ENCODE measurements around the gene CFAP20DC. TPM values are rescaled to one million over a fixed set of nuclear protein-coding genes. Genes with fewer than 3 reads are reported as not detected.

Gene CFAP20DC
- total and polyA plus RNA-seq, 4 experiments from 2014 or later: 0.07 to 0.50 (median 0.26) TPM

DNA sequence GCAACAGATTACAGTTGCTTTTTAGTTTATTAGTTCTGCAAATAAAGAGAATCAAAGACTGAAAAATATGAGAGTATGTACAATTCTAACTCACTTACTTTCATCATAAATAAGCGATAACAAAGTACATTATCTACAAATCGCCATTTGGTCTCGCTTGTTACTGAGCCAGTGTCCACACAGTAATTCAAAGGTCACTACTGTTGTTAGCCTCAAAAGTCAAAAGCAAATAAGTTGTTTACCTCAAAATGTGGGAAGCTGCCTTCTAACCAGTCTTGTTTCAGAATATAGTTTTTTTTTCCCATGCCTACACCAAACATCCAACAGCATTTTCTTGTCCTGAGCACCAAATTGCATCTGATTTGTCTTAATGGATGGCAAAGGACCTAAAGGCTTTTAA, 255.9 kb downstream of the CFAP20DC start:
- Histone ChIP-seq H3K27me3 (ENCODE audit: insufficient read depth, low read length) (no peaks in the 10 kb centered on the region), H3K4me1 (ENCODE audit: insufficient read depth, low read length) (no peaks in the 10 kb centered on the region), H3K4me3 (ENCODE audit: low read length in 2 of 2) (no peak overlapping the region), H3K36me3 (ENCODE audit: insufficient read depth, low read length) (no peaks in the 10 kb centered on the region), H3K9me3 (ENCODE audit: control insufficient read depth in 1 of 2, low read length in 2 of 2) (no peaks in the 10 kb centered on the region), H3K27ac (ENCODE audit: low read depth, low read length) (no peak overlapping the region)
- POLR2A ChIA-PET (ENCODE audit: partially characterized antibody): no interaction called here
- CTCF ChIA-PET (ENCODE audit: partially characterized antibody): no interaction called here
- Mint-ChIP-seq H3K27me3 (peaks cover 0 to 3% of the 10 kb centered on the region in 2 donors), H3K27ac (no peak overlapping the region), H3K4me3 (no peak overlapping the region), H3K9me3 (no peaks in the 10 kb centered on the region), H3K4me1 (no peaks in the 10 kb centered on the region), H3K36me3 (no peaks in the 10 kb centered on the region)
- intact Hi-C loops (cut with micrococcal nuclease): no loop called here
- no peak for DNase-seq

DNA sequence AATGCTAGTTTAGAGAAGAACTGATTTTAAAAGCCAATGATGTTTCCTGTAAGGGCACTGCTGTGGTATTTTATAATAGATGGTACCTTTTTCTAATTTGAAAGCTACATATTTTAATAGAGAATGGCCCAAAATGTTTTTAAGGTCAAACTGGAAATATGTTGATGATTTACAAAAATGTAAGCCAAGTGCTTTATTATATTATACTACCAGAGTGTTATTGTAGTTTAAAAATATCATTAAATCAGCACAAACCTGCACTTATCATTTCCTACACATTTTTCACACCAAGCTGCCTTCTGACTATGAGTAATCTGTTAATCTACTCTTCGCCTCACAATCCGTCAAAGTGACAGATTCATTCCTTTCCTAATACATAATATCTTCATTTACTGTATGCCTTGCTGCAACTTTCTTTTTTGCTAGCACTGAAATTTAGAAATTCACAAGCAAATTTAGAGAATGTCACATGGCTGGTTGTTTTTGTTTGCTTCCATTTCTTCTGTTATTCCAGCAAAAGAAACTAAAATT, 256.8 kb downstream of the CFAP20DC start:
- Histone ChIP-seq H3K36me3 (ENCODE audit: insufficient read depth, low read length) (no peaks in the 10 kb centered on the region), H3K4me1 (ENCODE audit: insufficient read depth, low read length) (no peaks in the 10 kb centered on the region), H3K27me3 (ENCODE audit: insufficient read depth, low read length) (no peaks in the 10 kb centered on the region), H3K9me3 (ENCODE audit: control insufficient read depth in 1 of 2, low read length in 2 of 2) (no peaks in the 10 kb centered on the region), H3K27ac (ENCODE audit: low read depth, low read length) (no peak overlapping the region), H3K4me3 (ENCODE audit: low read length in 2 of 2) (no peak overlapping the region)
- CTCF ChIA-PET (ENCODE audit: partially characterized antibody): no interaction called here
- Mint-ChIP-seq H3K36me3 (no peaks in the 10 kb centered on the region), H3K9me3 (no peaks in the 10 kb centered on the region), H3K4me3 (no peak overlapping the region), H3K4me1 (no peaks in the 10 kb centered on the region), H3K27me3 (peaks cover 0 to 3% of the 10 kb centered on the region in 2 donors), H3K27ac (no peak overlapping the region)
- POLR2A ChIA-PET (ENCODE audit: partially characterized antibody): no interaction called here
- intact Hi-C loops (cut with micrococcal nuclease): no loop called here
- no peak for DNase-seq

DNA sequence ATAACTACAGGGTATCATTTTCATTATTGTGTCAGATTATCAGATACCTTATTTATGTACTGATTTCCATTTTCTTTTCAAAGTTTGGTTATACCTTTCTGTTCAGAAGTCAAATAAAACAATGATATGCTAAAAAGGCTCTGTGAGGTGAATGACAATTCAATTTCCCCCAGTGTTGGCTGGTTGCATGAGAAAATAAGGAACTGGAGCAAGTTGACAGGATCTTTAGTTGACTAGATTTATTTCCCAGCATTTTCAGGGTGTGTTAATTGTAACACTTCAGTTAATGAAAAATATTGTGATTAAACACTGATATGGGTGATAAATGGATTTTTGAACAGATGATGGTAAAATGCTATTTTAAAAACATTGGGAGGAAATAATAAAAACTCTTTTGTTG, 260.4 kb downstream of the CFAP20DC start:
- H3K36me3 ChIP-seq (ENCODE audit: insufficient read depth, low read length): no peaks in the 10 kb centered on the region
- ChIA-PET CTCF (ENCODE audit: partially characterized antibody) (no interaction called here), POLR2A (ENCODE audit: partially characterized antibody) (no interaction called here)
- no peaks in the 10 kb centered on the region for H3K4me1 ChIP-seq (ENCODE audit: insufficient read depth, low read length)
- Mint-ChIP-seq H3K27me3 (peaks cover 0 to 3% of the 10 kb centered on the region in 2 donors), H3K4me3 (no peak overlapping the region), H3K27ac (no peak overlapping the region), H3K36me3 (no peaks in the 10 kb centered on the region), H3K9me3 (peaks cover 0 to 6% (median 0%) of the 10 kb centered on the region in 8 donors), H3K4me1 (no peaks in the 10 kb centered on the region)
- no peak overlapping the region for H3K27ac ChIP-seq (ENCODE audit: low read depth, low read length)
- DNase-seq: no peak
- intact Hi-C loops (cut with micrococcal nuclease): no loop called here
- H3K9me3 ChIP-seq (ENCODE audit: control insufficient read depth in 1 of 2, low read length in 2 of 2): no peaks in the 10 kb centered on the region
- H3K4me3 ChIP-seq (ENCODE audit: low read length in 2 of 2): no peak overlapping the region
- no peaks in the 10 kb centered on the region for H3K27me3 ChIP-seq (ENCODE audit: insufficient read depth, low read length)

DNA sequence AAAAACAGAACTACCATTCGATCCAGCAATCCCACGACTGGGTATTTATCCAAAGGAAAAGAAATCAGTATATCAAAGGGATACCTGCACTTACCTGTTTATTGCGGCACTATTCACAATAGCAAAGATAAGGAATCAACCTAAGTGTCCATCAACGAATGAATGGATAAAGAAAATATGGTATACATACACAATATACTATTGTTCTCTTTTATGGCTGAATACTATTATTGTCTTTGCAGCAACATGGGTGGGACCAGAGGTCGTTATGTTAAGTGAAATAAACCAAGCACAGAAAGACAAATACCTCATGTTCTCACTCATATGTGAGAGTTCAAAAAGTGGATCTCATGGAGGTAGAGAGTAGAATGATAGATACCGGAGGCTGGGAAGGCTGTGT, 264.9 kb downstream of the CFAP20DC start:
- Histone ChIP-seq H3K27me3 (ENCODE audit: insufficient read depth, low read length) (no peaks in the 10 kb centered on the region), H3K4me3 (ENCODE audit: low read length in 2 of 2) (no peak overlapping the region), H3K36me3 (ENCODE audit: insufficient read depth, low read length) (no peaks in the 10 kb centered on the region), H3K9me3 (ENCODE audit: control insufficient read depth in 1 of 2, low read length in 2 of 2) (peaks cover 0 to 4% of the 10 kb centered on the region in 2 donors), H3K4me1 (ENCODE audit: insufficient read depth, low read length) (no peaks in the 10 kb centered on the region), H3K27ac (ENCODE audit: low read depth, low read length) (no peak overlapping the region)
- Mint-ChIP-seq H3K27ac (no peak overlapping the region), H3K4me3 (no peak overlapping the region), H3K36me3 (no peaks in the 10 kb centered on the region), H3K4me1 (no peaks in the 10 kb centered on the region), H3K9me3 (peaks cover 0 to 15% (median 8%) of the 10 kb centered on the region in 8 donors), H3K27me3 (peaks cover 0 to 1% of the 10 kb centered on the region in 2 donors)
- intact Hi-C loops (cut with micrococcal nuclease): no loop called here
- ChIA-PET CTCF (ENCODE audit: partially characterized antibody) (no interaction called here), POLR2A (ENCODE audit: partially characterized antibody) (no interaction called here)
- DNase-seq: no peak

DNA sequence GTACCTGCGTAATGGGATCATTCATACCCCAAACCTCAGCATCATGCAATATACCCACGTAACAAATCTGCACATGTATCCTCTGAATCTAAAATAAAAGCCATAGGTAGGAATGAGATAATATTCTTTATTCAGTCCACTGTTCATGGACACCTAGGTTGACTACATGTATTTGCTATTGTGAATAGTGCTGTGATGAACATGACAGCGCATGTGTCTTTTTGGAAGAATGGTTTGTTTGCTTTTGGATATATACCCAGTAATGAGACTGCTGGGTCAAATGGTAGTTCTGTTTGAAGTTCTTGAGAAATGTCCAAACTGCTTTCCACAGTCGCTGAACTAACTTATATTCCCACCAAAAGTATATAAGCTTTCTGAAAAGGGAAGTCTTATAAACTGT, 265.4 kb downstream of the CFAP20DC start:
- ChIA-PET CTCF (ENCODE audit: partially characterized antibody) (no interaction called here), POLR2A (ENCODE audit: partially characterized antibody) (no interaction called here)
- Mint-ChIP-seq H3K27ac (no peak overlapping the region), H3K36me3 (no peaks in the 10 kb centered on the region), H3K4me3 (no peak overlapping the region), H3K27me3 (peaks cover 0 to 1% of the 10 kb centered on the region in 2 donors), H3K9me3 (peaks cover 0 to 20% (median 13%) of the 10 kb centered on the region in 8 donors), H3K4me1 (no peaks in the 10 kb centered on the region)
- Histone ChIP-seq H3K9me3 (ENCODE audit: control insufficient read depth in 1 of 2, low read length in 2 of 2) (peaks cover 0 to 8% of the 10 kb centered on the region in 2 donors), H3K27me3 (ENCODE audit: insufficient read depth, low read length) (no peaks in the 10 kb centered on the region), H3K27ac (ENCODE audit: low read depth, low read length) (no peak overlapping the region), H3K4me3 (ENCODE audit: low read length in 2 of 2) (no peak overlapping the region), H3K4me1 (ENCODE audit: insufficient read depth, low read length) (no peaks in the 10 kb centered on the region), H3K36me3 (ENCODE audit: insufficient read depth, low read length) (no peaks in the 10 kb centered on the region)
- DNase-seq: no peak
- intact Hi-C loops (cut with micrococcal nuclease): no loop called here

DNA sequence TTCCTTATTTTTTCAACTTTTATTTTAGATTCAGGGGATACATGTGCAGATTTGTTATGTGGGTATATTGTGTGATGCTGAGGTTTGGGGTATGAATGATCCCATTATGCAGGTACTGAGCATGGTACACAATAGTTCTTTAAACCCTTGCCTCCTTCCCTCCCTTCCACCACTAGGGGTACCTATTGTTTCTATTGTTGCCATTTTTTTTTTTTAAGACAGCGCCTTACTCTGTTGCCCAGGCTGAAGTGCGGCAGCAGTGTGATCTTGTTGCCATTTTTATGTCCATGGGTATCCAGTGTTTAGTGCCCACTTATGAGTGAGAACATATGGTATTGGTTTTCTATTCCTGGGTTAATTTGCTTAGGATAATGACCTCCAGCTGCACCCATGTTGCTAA, 266.0 kb downstream of the CFAP20DC start:
- CTCF ChIA-PET (ENCODE audit: partially characterized antibody): no interaction called here
- H3K4me1 Mint-ChIP-seq: no peaks in the 10 kb centered on the region

DNA sequence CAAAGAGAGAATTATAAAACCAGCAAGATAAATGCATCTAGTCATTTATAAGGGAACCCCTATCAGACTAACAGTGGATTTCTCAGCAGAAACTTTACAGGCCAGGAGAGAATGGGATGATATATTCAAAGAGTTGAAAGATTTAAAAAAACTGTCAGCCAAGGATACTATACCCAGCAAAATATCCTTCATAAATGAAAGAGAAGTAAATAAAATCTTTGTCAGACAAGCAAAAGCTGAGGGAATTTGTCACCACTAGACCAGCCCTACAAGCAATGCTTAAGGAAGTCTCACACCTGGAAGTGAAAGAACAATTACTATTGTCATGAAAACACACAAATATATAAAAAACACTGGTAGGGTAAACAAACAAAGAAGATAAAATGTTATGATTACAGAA, 269.9 kb downstream of the CFAP20DC start:
- no peak overlapping the region for H3K4me3 Mint-ChIP-seq
- no peak overlapping the region for H3K4me3 ChIP-seq (ENCODE audit: low read length in 2 of 2)
- H3K36me3 Mint-ChIP-seq: no peaks in the 10 kb centered on the region
- H3K27ac Mint-ChIP-seq: no peak overlapping the region
- peaks cover 0 to 15% of the 10 kb centered on the region in 2 donors for H3K9me3 ChIP-seq (ENCODE audit: control insufficient read depth in 1 of 2, low read length in 2 of 2)
- intact Hi-C loops (cut with micrococcal nuclease): no loop called here
- no peaks in the 10 kb centered on the region for H3K4me1 ChIP-seq (ENCODE audit: insufficient read depth, low read length)
- DNase-seq: no peak
- H3K4me1 Mint-ChIP-seq: no peaks in the 10 kb centered on the region
- H3K9me3 Mint-ChIP-seq: peaks cover 0 to 34% (median 24%) of the 10 kb centered on the region in 8 donors
- CTCF ChIA-PET (ENCODE audit: partially characterized antibody): no interaction called here
- POLR2A ChIA-PET (ENCODE audit: partially characterized antibody): no interaction called here
- no peak overlapping the region for H3K27ac ChIP-seq (ENCODE audit: low read depth, low read length)
- no peaks in the 10 kb centered on the region for H3K27me3 ChIP-seq (ENCODE audit: insufficient read depth, low read length)
- H3K27me3 Mint-ChIP-seq: peaks cover 0 to 1% of the 10 kb centered on the region in 2 donors
- H3K36me3 ChIP-seq (ENCODE audit: insufficient read depth, low read length): no peaks in the 10 kb centered on the region

More for the DNA sequence above, 266.0 kb downstream of the CFAP20DC start:
- H3K4me1 ChIP-seq (ENCODE audit: insufficient read depth, low read length): no peaks in the 10 kb centered on the region
- H3K27ac Mint-ChIP-seq: no peak overlapping the region
- intact Hi-C loops (cut with micrococcal nuclease): no loop called here
- H3K4me3 ChIP-seq (ENCODE audit: low read length in 2 of 2): no peak overlapping the region
- no peaks in the 10 kb centered on the region for H3K27me3 ChIP-seq (ENCODE audit: insufficient read depth, low read length)
- peaks cover 0 to 24% (median 18%) of the 10 kb centered on the region in 8 donors for H3K9me3 Mint-ChIP-seq
- POLR2A ChIA-PET (ENCODE audit: partially characterized antibody): no interaction called here
- no peaks in the 10 kb centered on the region for H3K36me3 Mint-ChIP-seq
- H3K9me3 ChIP-seq (ENCODE audit: control insufficient read depth in 1 of 2, low read length in 2 of 2): peaks cover 0 to 12% of the 10 kb centered on the region in 2 donors
- H3K27me3 Mint-ChIP-seq: peaks cover 0 to 1% of the 10 kb centered on the region in 2 donors
- H3K27ac ChIP-seq (ENCODE audit: low read depth, low read length): no peak overlapping the region
- no peak for DNase-seq
- H3K36me3 ChIP-seq (ENCODE audit: insufficient read depth, low read length): no peaks in the 10 kb centered on the region
- no peak overlapping the region for H3K4me3 Mint-ChIP-seq

DNA sequence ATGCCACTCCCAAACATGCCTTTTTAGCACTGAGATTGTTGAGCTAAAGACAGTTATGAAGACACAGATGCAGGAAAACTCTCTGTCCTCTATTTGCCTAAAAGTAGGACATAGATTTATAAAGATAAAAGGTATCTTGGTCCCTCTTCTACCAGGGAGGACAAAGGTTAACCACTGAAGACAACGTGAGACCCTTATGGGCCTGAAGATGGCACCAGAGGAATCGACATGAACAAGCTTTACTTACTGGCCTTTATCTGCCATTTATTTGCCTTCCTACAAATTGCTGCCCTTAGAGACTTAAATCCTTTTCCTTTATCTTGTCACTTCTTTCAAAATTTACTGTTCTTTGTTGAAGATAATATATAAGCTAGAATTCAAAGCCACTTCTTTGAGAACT, 273.6 kb downstream of the CFAP20DC start:
- H3K4me1 Mint-ChIP-seq: no peaks in the 10 kb centered on the region
- H3K27me3 Mint-ChIP-seq: no peaks in the 10 kb centered on the region
- Histone ChIP-seq H3K36me3 (ENCODE audit: insufficient read depth, low read length) (no peaks in the 10 kb centered on the region), H3K27me3 (ENCODE audit: insufficient read depth, low read length) (no peaks in the 10 kb centered on the region), H3K9me3 (ENCODE audit: control insufficient read depth in 1 of 2, low read length in 2 of 2) (peaks cover 0 to 15% of the 10 kb centered on the region in 2 donors), H3K4me3 (ENCODE audit: low read length in 2 of 2) (no peak overlapping the region), H3K27ac (ENCODE audit: low read depth, low read length) (no peak overlapping the region), H3K4me1 (ENCODE audit: insufficient read depth, low read length) (no peaks in the 10 kb centered on the region)
- no peak overlapping the region for H3K4me3 Mint-ChIP-seq
- POLR2A ChIA-PET (ENCODE audit: partially characterized antibody): no interaction called here
- intact Hi-C loops (cut with micrococcal nuclease): no loop called here
- H3K36me3 Mint-ChIP-seq: no peaks in the 10 kb centered on the region
- no peak overlapping the region for H3K27ac Mint-ChIP-seq
- CTCF ChIA-PET (ENCODE audit: partially characterized antibody): no interaction called here
- peaks cover 0 to 29% (median 22%) of the 10 kb centered on the region in 8 donors for H3K9me3 Mint-ChIP-seq
- DNase-seq: no peak
